KMS-11 (cell line): ENCODE measurements around the gene HCRTR1.

Experiments used
- H2AFZ ChIP-seq: fragments of 200-600 bp; sonication (generic); 2 replicates; pipeline ENCODE4 v1.6.1; 2016; ENCODE audit warnings: antibody characterized with exemption, mixed run types, low read depth
- H3K27ac ChIP-seq: fragments of 200-600 bp; sonication (generic); 2 replicates; pipeline ENCODE4 v1.6.1; 2016; ENCODE audit warnings: mild to moderate bottlenecking, mixed run types
- H3K27me3 ChIP-seq: fragments of 200-600 bp; sonication (generic); 2 replicates; pipeline ENCODE4 v1.6.1; 2017; ENCODE audit warnings: mild to moderate bottlenecking, low read depth, mixed run types, moderate library complexity; ENCODE audit not compliant: insufficient read depth
- H3K36me3 ChIP-seq: fragments of 200-600 bp; sonication (generic); 2 replicates; pipeline ENCODE4 v1.6.1; 2017; ENCODE audit warnings: mild to moderate bottlenecking, mixed run types; ENCODE audit not compliant: insufficient read depth
- H3K4me1 ChIP-seq: fragments of 200-600 bp; sonication (generic); 2 replicates; pipeline ENCODE4 v1.6.1; 2016; ENCODE audit warnings: mild to moderate bottlenecking, low read depth, mixed run types; ENCODE audit not compliant: poor library complexity, severe bottlenecking
- H3K4me2 ChIP-seq: fragments of 200-600 bp; sonication (generic); 2 replicates; pipeline ENCODE4 v1.7.0; 2016; ENCODE audit warnings: mild to moderate bottlenecking, mixed run types
- H3K4me3 ChIP-seq: fragments of 200-600 bp; sonication (generic); IDR thresholded peaks from 2 replicates; pipeline ENCODE4 v1.6.1; 2017; ENCODE audit warnings: low read depth, low read length, mixed read lengths; ENCODE audit not compliant: insufficient read depth
- H3K79me2 ChIP-seq: fragments of 200-600 bp; sonication (generic); 2 replicates; pipeline ENCODE4 v1.6.1; 2016; ENCODE audit warnings: low read depth, mixed run types; ENCODE audit not compliant: insufficient read depth
- H3K9ac ChIP-seq: fragments of 200-600 bp; sonication (generic); 2 replicates; pipeline ENCODE4 v1.6.1; 2016; ENCODE audit warnings: mild to moderate bottlenecking, mixed run types
- H4K20me1 ChIP-seq: fragments of 200-600 bp; sonication (generic); 2 replicates; pipeline ENCODE4 v1.6.1; 2016; ENCODE audit warnings: mild to moderate bottlenecking, mixed run types; ENCODE audit not compliant: insufficient read depth
- TF ChIP-seq, protein P1 (sequence below): fragments of 200-600 bp; sonication (generic); conservative IDR thresholded peaks from 2 replicates; pipeline ENCODE4 v1.6.1; 2017; ENCODE audit warnings: low read depth, mild to moderate bottlenecking, antibody characterized with exemption, low read length, moderate library complexity, mixed read lengths

Gene HCRTR1

DNA sequence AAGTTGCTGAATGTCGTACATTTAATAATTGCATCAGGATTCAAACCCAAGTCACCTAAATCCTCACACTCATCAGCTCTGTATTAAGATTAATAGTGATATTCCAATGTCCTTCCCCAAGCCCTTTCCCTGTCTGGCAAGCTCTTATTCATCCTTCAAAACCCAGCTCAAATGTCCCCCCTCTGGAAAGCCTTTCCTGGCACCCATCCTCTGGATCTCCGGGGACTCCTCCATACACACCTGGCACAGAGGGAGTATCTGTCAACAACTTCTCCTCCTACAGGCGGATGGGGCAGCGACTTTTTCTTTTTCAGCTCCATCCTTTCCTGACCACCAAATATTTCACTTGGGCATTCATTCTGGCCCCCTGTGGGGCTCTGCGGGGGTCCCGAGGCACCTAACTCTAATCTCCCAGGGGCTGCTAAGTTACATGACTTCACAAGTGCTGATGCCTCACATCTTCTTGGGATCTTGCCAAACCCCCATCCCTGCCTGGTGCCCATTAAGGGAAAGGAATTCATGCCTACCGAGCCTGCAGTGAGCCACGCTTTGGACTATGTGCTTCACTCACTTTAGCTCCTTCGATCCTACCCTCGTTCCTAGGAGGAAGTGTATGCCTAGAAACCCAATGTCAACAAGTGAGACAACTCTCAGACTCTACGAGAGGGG, 25.9 kb upstream of the HCRTR1 start:
- no peak overlapping the region for H3K27ac ChIP-seq

DNA sequence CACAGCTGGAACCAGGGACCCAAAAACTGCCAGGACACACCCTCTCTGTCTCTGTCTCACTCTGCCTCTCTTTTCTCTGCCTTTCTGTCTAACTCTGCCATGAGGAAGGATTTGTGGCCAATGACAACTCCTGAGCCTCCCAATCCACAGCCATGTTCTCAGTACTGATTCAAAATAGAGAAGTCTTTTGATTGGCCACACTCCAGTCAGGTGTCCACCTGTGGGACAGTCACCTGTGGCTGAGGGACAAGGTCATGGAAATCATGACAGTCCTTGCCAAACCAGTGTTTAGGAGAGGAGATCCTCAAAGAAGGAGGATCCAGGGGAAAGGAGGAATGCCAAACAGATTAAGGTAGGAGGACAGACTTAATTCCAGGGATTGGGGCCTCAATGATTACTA, 25.4 kb upstream of the HCRTR1 start:
- TF ChIP-seq, protein P1, sequence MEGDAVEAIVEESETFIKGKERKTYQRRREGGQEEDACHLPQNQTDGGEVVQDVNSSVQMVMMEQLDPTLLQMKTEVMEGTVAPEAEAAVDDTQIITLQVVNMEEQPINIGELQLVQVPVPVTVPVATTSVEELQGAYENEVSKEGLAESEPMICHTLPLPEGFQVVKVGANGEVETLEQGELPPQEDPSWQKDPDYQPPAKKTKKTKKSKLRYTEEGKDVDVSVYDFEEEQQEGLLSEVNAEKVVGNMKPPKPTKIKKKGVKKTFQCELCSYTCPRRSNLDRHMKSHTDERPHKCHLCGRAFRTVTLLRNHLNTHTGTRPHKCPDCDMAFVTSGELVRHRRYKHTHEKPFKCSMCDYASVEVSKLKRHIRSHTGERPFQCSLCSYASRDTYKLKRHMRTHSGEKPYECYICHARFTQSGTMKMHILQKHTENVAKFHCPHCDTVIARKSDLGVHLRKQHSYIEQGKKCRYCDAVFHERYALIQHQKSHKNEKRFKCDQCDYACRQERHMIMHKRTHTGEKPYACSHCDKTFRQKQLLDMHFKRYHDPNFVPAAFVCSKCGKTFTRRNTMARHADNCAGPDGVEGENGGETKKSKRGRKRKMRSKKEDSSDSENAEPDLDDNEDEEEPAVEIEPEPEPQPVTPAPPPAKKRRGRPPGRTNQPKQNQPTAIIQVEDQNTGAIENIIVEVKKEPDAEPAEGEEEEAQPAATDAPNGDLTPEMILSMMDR: no peak
- no peaks in the 10 kb centered on the region for H3K36me3 ChIP-seq
- no peaks in the 10 kb centered on the region for H3K4me1 ChIP-seq
- no peak overlapping the region for H3K4me2 ChIP-seq
- H3K27ac ChIP-seq: no peak overlapping the region
- no peak overlapping the region for H3K4me3 ChIP-seq
- H2AFZ ChIP-seq: no peak overlapping the region
- no peak overlapping the region for H3K9ac ChIP-seq
- H3K27me3 ChIP-seq: no peaks in the 10 kb centered on the region; the same call in 1 of the 2 replicates
- H4K20me1 ChIP-seq: no peaks in the 10 kb centered on the region
- no peaks in the 10 kb centered on the region for H3K79me2 ChIP-seq

More for the DNA sequence above, 25.9 kb upstream of the HCRTR1 start:
- Histone ChIP-seq H3K79me2 (no peaks in the 10 kb centered on the region), H3K4me2 (no peak overlapping the region), H3K4me3 (no peak overlapping the region), H3K36me3 (no peaks in the 10 kb centered on the region), H3K27me3 (peaks cover 2% of the 10 kb centered on the region; the same call in 1 of the 2 replicates), H3K9ac (no peak overlapping the region), H3K4me1 (no peaks in the 10 kb centered on the region), H4K20me1 (no peaks in the 10 kb centered on the region), H2AFZ (no peak overlapping the region)
- TF ChIP-seq, protein P1: no peak

DNA sequence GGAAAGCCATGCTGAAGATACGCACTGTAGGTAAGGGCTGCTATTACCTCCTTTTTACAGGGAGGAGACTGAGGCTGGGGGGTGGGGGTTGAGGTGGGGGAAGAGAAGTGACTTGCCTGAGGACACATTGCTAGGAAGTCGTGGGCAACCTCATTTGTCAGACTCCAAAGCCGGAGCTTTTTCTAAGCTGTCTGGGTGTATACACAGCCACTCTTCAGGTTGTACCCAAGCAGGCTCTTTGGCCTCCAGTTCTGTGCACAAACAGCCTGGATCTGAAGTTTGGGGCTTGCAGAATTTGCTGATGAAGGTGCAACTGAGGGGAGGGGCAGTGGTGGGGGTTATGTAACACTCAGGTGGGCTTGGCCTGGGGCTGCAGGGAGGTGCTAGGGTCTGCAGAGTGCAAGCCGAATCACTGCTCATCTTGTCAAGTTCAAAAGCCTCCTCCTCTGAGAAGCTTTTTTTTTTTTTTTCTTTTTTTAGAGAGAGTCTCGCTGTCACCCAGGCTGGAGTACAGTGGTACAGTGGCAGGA, 24.3 kb upstream of the HCRTR1 start:
- H3K4me1 ChIP-seq: no peaks in the 10 kb centered on the region
- no peak overlapping the region for H2AFZ ChIP-seq
- H3K4me3 ChIP-seq: no peak overlapping the region
- no peaks in the 10 kb centered on the region for H3K36me3 ChIP-seq
- H3K4me2 ChIP-seq: no peak overlapping the region
- TF ChIP-seq, protein P1: no peak
- H3K9ac ChIP-seq: no peak overlapping the region
- no peaks in the 10 kb centered on the region for H4K20me1 ChIP-seq
- H3K27me3 ChIP-seq: no peaks in the 10 kb centered on the region; the same call in 1 of the 2 replicates
- no peaks in the 10 kb centered on the region for H3K79me2 ChIP-seq
- no peak overlapping the region for H3K27ac ChIP-seq

DNA sequence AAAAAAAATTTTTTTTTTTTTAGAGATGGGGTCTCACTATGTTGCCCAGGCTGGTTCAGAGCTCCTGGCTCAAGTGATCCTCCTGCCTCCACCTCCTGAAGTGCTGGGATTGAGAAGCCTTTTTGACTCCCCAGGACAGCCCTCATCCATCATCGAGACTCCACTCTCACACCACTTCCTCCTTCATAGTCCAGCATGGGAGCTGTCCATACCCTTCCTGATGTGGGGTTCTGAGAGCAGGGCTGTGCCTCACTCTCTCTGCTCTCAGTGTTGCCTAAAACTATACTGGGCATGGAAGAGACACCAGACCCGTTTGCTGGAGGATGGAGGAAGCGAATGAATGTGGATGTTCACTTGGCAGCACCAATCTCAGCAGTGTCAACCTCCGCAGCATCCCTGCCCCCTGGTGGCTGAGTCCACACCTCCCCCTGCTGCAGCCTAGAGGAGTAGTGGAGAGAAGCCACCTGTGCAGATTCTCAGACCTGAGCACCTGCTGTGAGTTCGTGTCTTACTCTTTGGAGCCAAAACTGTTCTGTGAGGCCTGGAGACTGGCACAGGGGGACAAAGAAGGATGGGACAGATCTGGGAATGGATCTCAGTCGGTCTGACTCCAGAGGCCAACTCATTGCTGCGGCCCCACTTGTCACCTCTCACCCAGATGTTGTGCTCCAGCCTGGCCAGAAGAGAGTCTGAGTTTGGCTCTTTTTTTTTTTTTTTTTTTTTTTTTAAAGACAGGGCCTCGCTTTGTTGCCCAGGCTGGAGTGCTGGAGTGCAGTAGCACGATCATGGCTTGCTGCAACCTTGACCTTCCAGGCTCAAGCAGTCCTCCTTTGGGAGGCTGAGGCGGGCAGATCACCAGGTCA, 23.5 kb upstream of the HCRTR1 start:
- Histone ChIP-seq H3K4me3 (no peak overlapping the region), H3K27ac (no peak overlapping the region), H3K79me2 (no peaks in the 10 kb centered on the region), H3K4me2 (no peak overlapping the region), H3K36me3 (no peaks in the 10 kb centered on the region), H3K9ac (no peak overlapping the region), H3K27me3 (no peaks in the 10 kb centered on the region; the same call in 1 of the 2 replicates), H3K4me1 (no peaks in the 10 kb centered on the region), H4K20me1 (no peaks in the 10 kb centered on the region), H2AFZ (no peak overlapping the region)
- TF ChIP-seq, protein P1: peak; percentile 86
